Neural cell (in vitro differentiated cells): ENCODE results near the gene DOCK4.

Experiments used
- CTCF ChIP-seq: fragments of 450-650 bp; IDR thresholded peaks from 2 replicates; pipeline ENCODE4 v1.5.1; 2014; ENCODE audit warnings: antibody characterized with exemption, mild to moderate bottlenecking, moderate library complexity; ENCODE audit not compliant: poor library complexity, severe bottlenecking
- EP300 ChIP-seq: fragments of 450-650 bp; conservative IDR thresholded peaks from 2 replicates; pipeline ENCODE4 v1.6.1; 2014; ENCODE audit warnings: antibody characterized with exemption, mild to moderate bottlenecking, moderate library complexity; ENCODE audit not compliant: poor library complexity, severe bottlenecking
- TAF1 ChIP-seq: IDR thresholded peaks from 2 replicates; pipeline ENCODE4 v1.6.1; 2012; ENCODE audit warnings: low read depth

- TF ChIP-seq CTCF (no peak), TAF1 (no peak), EP300 (no peak)
These were observed 153.7 kb downstream of the DOCK4 start for GRCh38 chr7:112052498-112052897.
